MCF 10A (cell line): ENCODE data around the gene EBI3. TPM values are rescaled to one million over a fixed set of nuclear protein-coding genes. Genes with fewer than 3 reads are reported as not detected.
"Not testable (repeated sequence)": the region's sequence is repeated elsewhere in the genome, so short reads cannot be mapped to it uniquely, and the experiment has no call there.

Experiments used
- BruUV-seq: library from RNA; stranded (reverse); fragments of 400-500 nt; replicated peaks from 2 replicates; lab custom pipeline; 2021; lab: Mats Ljungman, UMichigan
- CTCF ChIA-PET: fragments of 300-600 bp; sonication (Branson Sonifier 250); formaldehyde crosslinking; extraction: SDS; loops from one replicate; lab custom pipeline; 2021; ENCODE audit warnings: antibody characterized with exemption, inconsistent platforms; lab: Yijun Ruan, JAX
- POLR2A ChIA-PET: fragments of 300-600, 350-650 bp; sonication (Branson Sonifier 250); formaldehyde crosslinking; extraction: SDS; loops from one replicate; lab custom pipeline; 2020; ENCODE audit warnings: antibody characterized with exemption, inconsistent platforms; lab: Yijun Ruan, JAX
- DNase-seq: peaks from one replicate; pipeline ENCODE4 v3.0.0-alpha.2; 2018; ENCODE audit not compliant: unreplicated experiment
- H3K27ac Mint-ChIP-seq: one replicate; pipeline ENCODE4 v1.8.0; 2022; ENCODE audit warnings: mild to moderate bottlenecking, low read depth, mixed read lengths; ENCODE audit not compliant: unreplicated experiment
- H3K27me3 Mint-ChIP-seq: one replicate; pipeline ENCODE4 v1.8.0; 2022; ENCODE audit warnings: mixed read lengths; ENCODE audit not compliant: insufficient read depth, unreplicated experiment
- H3K36me3 Mint-ChIP-seq: one replicate; pipeline ENCODE4 v1.8.0; 2022; ENCODE audit warnings: mild to moderate bottlenecking, moderate library complexity, mixed read lengths; ENCODE audit not compliant: insufficient read depth, unreplicated experiment
- H3K4me1 Mint-ChIP-seq: one replicate; pipeline ENCODE4 v1.8.0; 2022; ENCODE audit warnings: mixed read lengths; ENCODE audit not compliant: insufficient read depth, unreplicated experiment
- H3K4me3 Mint-ChIP-seq: one replicate; pipeline ENCODE4 v1.8.0; 2022; ENCODE audit warnings: mild to moderate bottlenecking, moderate library complexity, mixed read lengths; ENCODE audit not compliant: unreplicated experiment
- H3K9me3 Mint-ChIP-seq: one replicate; pipeline ENCODE4 v1.8.0; 2022; ENCODE audit warnings: mixed read lengths; ENCODE audit not compliant: unreplicated experiment
- intact Hi-C: fragments of 100-400 bp; cut with micrococcal nuclease; formaldehyde crosslinking; loops from 2 replicates; pipeline ENCODE4 v1.14.1; 2022
- total RNA-seq: library from RNA; stranded (reverse); gene quantifications from 2 replicates; pipeline ENCODE4 v1.2.3, GENCODE V29; 2022
- TF ChIP-seq, protein P1 (sequence below): fragments of 200-600 bp; IDR thresholded peaks from one replicate; pipeline ENCODE4 v1.8.0; 2022; ENCODE audit warnings: antibody characterized with exemption, mild to moderate bottlenecking; ENCODE audit not compliant: unreplicated experiment

The EBI3 gene
- total RNA-seq, 1 experiment from 2014 or later = 0.35 TPM

DNA sequence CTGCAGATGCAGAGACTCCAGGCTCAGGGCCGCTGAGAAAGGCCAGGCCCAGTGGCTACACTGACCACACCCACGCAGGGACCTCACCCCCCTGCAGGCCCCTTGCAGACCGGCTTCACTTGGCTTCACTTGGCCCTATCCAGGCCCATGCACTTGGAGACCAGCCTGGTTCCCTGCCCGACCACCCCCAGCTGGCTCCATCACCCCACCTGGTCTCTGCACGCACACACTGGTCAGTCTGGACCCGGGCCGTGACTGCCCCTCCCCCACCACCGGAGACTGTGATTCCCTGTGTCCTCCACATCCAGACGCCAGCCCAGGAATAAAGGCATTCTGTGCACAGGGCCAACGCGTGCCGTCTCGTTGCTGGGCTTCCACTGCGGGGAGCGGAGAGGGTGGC is 4.9 kb upstream of the EBI3 start:
- no peak for DNase-seq

DNA sequence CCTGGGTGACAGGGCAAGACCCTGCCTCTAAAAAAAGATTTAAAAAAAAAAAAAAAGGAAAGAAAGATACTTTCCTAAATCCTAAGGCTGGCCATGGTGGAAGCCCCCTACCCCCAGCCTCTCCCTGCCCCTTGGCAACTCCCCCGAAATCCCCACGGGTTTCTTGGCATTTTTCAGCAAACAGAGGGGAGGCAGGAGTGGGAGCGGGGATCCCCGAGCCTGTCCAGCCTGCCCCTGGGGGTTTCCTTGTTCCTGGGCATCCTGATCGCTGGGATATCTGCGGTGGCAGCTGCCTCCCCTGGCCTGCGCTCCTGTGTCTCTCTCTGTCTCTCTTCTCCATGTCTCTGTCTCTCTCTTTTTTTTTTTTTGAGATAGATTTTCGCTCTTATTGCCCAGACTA is 3.4 kb upstream of the EBI3 start:
- H3K27me3 Mint-ChIP-seq = no peaks in the 10 kb centered on the region
- H3K36me3 Mint-ChIP-seq = no peaks in the 10 kb centered on the region
- no TSS peak for BruUV-seq
- no peak overlapping the region for H3K4me3 Mint-ChIP-seq
- intact Hi-C loops = no loop called here
- H3K27ac Mint-ChIP-seq = no peak overlapping the region
- H3K9me3 Mint-ChIP-seq = no peaks in the 10 kb centered on the region
- DNase-seq = no peak
- ChIA-PET POLR2A (no interaction called here), CTCF (no interaction called here)
- H3K4me1 Mint-ChIP-seq = no peaks in the 10 kb centered on the region
- TF ChIP-seq, protein P1, sequence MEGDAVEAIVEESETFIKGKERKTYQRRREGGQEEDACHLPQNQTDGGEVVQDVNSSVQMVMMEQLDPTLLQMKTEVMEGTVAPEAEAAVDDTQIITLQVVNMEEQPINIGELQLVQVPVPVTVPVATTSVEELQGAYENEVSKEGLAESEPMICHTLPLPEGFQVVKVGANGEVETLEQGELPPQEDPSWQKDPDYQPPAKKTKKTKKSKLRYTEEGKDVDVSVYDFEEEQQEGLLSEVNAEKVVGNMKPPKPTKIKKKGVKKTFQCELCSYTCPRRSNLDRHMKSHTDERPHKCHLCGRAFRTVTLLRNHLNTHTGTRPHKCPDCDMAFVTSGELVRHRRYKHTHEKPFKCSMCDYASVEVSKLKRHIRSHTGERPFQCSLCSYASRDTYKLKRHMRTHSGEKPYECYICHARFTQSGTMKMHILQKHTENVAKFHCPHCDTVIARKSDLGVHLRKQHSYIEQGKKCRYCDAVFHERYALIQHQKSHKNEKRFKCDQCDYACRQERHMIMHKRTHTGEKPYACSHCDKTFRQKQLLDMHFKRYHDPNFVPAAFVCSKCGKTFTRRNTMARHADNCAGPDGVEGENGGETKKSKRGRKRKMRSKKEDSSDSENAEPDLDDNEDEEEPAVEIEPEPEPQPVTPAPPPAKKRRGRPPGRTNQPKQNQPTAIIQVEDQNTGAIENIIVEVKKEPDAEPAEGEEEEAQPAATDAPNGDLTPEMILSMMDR = no peak

More for the DNA sequence above, 4.9 kb upstream of the EBI3 start:
- intact Hi-C loops = no loop called here
- CTCF ChIA-PET = no interaction called here
- BruUV-seq = no TSS peak
- Mint-ChIP-seq H3K27me3 (no peaks in the 10 kb centered on the region), H3K27ac (no peak overlapping the region), H3K4me1 (no peaks in the 10 kb centered on the region), H3K4me3 (no peak overlapping the region), H3K9me3 (no peaks in the 10 kb centered on the region), H3K36me3 (no peaks in the 10 kb centered on the region)
- POLR2A ChIA-PET = no interaction called here
- TF ChIP-seq, protein P1 = no peak

DNA sequence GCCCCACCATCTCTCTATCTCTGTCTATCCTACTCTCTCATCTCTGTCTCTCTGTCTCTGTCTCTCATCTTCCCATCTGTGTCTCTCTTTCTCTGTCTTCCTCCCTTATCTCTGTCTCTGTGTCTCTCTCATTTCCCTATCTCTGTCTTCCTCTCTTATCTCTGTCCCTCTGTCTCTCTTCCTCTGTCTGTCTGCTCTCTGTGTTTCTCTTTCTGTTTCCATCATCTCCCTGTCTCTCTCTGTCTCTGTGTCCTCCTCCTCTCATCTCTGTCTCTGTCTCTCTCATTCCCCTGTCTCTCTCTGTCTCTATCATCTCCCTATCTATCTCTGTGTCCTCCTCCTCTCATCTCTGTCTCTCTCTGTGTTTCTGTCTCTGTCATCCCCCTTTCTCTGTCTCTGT is 1.6 kb upstream of the EBI3 start:
- no peaks in the 10 kb centered on the region for H3K9me3 Mint-ChIP-seq
- intact Hi-C loops = no loop called here
- no TSS peak for BruUV-seq
- DNase-seq = no peak
- ChIA-PET POLR2A (no interaction called here), CTCF (no interaction called here)
- TF ChIP-seq, protein P1 = no peak
- H3K27me3 Mint-ChIP-seq = no peaks in the 10 kb centered on the region
- H3K4me1 Mint-ChIP-seq = no peaks in the 10 kb centered on the region
- H3K4me3 Mint-ChIP-seq = no peak overlapping the region
- H3K36me3 Mint-ChIP-seq = no peaks in the 10 kb centered on the region
- H3K27ac Mint-ChIP-seq = no peak overlapping the region

DNA sequence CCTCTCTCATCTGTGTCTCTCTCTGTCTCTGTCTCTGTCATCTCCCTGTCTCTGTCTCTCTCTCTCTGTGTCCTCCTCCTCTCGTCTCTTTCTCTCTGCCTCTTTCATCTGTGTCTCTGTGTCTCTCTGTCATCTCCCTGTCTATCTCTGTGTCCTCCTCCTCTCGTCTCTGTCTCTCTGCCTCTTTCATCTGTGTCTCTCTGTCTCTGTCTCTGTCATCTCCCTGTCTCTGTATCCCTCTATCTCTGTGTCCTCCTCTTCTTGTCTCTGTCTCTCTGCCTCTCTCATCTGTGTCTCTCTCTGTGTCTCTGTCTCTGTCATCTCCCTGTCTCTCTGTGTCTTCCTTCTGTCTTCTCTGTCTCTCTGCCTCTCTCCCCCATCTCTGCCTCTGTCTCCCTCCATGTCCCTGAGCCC is 551 bp upstream of the EBI3 start:
- Mint-ChIP-seq H3K4me3 (no peak overlapping the region), H3K27me3 (no peaks in the 10 kb centered on the region), H3K27ac (no peak overlapping the region), H3K4me1 (peaks cover 4% of the 10 kb centered on the region), H3K36me3 (peaks cover 4% of the 10 kb centered on the region), H3K9me3 (no peaks in the 10 kb centered on the region)
- no TSS peak for BruUV-seq
- POLR2A ChIA-PET = no interaction called here
- CTCF ChIA-PET = no interaction called here
- TF ChIP-seq, protein P1 = no peak
- intact Hi-C loops = no loop called here
- no peak for DNase-seq

DNA sequence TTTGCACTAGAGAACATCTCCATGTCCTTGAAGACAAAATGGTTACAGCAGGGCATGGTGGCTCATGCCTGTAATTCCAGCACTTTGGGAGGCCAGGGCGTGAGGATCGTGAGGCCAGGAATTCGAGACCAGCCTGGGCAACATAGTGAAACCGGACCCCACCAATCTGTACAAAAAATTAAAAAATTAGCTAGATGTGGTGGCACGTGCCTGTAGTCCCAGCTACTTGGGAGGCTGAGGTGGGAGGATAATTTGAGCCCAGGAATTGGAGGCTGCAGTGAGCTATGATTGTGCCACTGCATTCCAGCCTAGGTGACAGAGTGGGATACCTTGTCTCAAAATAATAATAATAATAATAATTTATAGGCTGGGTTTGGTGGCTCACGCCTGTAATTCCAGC is 914 bp downstream of the EBI3 start:
- intact Hi-C loops, BruUV-seq, H3K27me3 Mint-ChIP-seq, H3K4me3 Mint-ChIP-seq, H3K9me3 Mint-ChIP-seq, POLR2A ChIA-PET, DNase-seq, H3K36me3 Mint-ChIP-seq, CTCF ChIA-PET, H3K27ac Mint-ChIP-seq, H3K4me1 Mint-ChIP-seq: not testable (repeated sequence)

DNA sequence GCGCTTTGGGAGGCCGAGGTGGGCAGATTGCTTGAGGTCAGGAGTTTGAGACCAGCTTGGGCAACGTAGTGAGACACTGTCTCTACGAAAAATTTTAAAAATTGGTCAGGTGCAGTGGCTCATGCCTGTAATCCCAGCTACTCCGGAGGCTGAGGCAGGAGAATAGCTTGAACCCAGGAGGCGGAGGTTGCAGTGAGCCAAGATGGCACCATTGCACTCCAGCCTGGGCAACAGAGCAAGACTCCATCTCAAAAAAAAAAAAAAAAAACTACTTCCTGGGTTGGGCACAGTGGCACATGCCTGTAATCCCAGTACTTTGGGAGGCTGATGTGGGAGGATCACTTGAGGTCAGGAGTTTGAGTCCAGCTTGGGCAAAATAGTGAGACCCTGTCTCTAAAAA is 2.2 kb downstream of the EBI3 start:
- CTCF ChIA-PET = interaction anchor here (0.6 to 0.8 kb wide), 2 partner anchors 25 to 836 kb away, joined by 3 read pairs; no protein-coding TSS in a partner anchor
- H3K27me3 Mint-ChIP-seq, BruUV-seq, H3K4me3 Mint-ChIP-seq, DNase-seq, H3K36me3 Mint-ChIP-seq, intact Hi-C loops, H3K9me3 Mint-ChIP-seq, POLR2A ChIA-PET, H3K27ac Mint-ChIP-seq, H3K4me1 Mint-ChIP-seq: not testable (repeated sequence)

DNA sequence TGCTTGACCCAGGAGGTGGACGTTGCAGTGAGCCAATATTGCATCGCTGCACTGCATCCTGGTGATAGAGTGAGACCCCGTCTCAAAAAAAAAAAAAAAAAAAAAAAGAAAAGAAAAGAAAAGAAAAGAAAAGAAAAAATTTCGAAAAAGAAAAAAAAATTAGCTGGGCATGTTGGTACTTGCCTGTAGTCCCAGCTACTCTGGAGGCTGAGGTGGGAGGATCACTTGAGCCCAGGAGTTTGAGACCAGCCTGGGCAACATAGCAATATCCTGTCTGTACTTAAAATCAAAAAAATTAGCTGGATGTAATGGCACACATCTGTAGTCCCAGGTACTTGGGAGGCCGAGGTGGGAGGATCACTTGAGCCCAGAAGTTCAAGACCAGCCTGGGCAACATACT is 2.8 kb downstream of the EBI3 start:
- POLR2A ChIA-PET, DNase-seq, H3K4me1 Mint-ChIP-seq, H3K27ac Mint-ChIP-seq, H3K27me3 Mint-ChIP-seq, H3K4me3 Mint-ChIP-seq, H3K9me3 Mint-ChIP-seq, BruUV-seq, H3K36me3 Mint-ChIP-seq, intact Hi-C loops: not testable (repeated sequence)
- CTCF ChIA-PET = interaction anchor here (0.6 to 0.7 kb wide), 3 partner anchors 98 to 837 kb away, joined by 3 read pairs; no protein-coding TSS in a partner anchor
